Large intestine (tissue), 3 donors: Measurements from ENCODE around the gene SYTL3. TPM values are rescaled to one million over a fixed set of nuclear protein-coding genes. Genes with fewer than 3 reads are reported as not detected.

Source experiments
- DNase-seq, 2 donors: peaks; one replicate each; pipeline versions ENCODE4 v3.0.0 to v3.0.0-alpha.2; 2013
- H3K27ac ChIP-seq: one replicate; pipeline ENCODE4 v1.5.1; 2013; ENCODE audit warnings: low read length
- H3K27me3 ChIP-seq: 2 replicates; pipeline ENCODE4 v1.6.1; 2013; ENCODE audit warnings: low read length; ENCODE audit not compliant: control insufficient read depth, insufficient read depth
- H3K36me3 ChIP-seq: 2 replicates; pipeline ENCODE4 v1.6.1; 2013; ENCODE audit warnings: low read length; ENCODE audit not compliant: control insufficient read depth, insufficient read depth
- H3K4me1 ChIP-seq: one replicate; pipeline ENCODE4 v1.6.1; 2013; ENCODE audit warnings: low read length; ENCODE audit not compliant: control insufficient read depth, insufficient read depth
- H3K4me3 ChIP-seq: one replicate; pipeline ENCODE4 v1.5.1; 2013; ENCODE audit warnings: low read length
- H3K9me3 ChIP-seq: one replicate; pipeline ENCODE4 v1.6.1; 2013; ENCODE audit warnings: mild to moderate bottlenecking, low read depth, low read length, moderate library complexity; ENCODE audit not compliant: control insufficient read depth
- WGBS: methylation state at CpG from one replicate; pipeline ENCODE4 v1.1.5; 2013; ENCODE audit warnings: low lambda C conversion rate; ENCODE audit not compliant: insufficient coverage; 5-methylcytosine and 5-hydroxymethylcytosine counted together
- polyA plus RNA-seq: library from polyadenylated mRNA; unstranded; fragments of 120-200 nt; gene quantifications from one replicate; pipeline ENCODE4 v1.2.1, GENCODE V29; 2013

The SYTL3 gene
- polyA plus RNA-seq, 1 donor, result 2.5 TPM

DNA sequence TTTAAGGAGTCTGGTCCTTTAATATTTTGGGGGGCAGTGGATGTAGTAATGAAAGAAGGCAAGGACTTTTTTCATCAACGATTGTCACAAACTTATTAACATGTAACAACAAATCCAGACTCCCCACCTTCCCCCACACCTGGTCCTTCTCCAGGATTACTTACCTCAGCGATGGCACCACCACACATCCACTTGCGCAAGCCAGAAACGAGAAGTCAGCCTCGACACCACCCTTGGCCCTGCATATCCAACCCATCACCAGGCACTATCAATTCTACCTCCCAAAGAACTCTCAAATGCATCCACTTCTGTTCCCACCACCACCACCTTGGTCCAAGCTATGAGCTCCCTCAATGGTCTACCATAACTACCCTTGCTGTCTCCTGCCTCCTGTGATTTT, 162.8 kb downstream of the SYTL3 start:
- no peak overlapping the region for H3K4me3 ChIP-seq
- DNase-seq, result peak in 1 of 2 donors; percentile 20
- WGBS, result no CpG with 5 or more reads among the region's 5 CpGs
- H3K27ac ChIP-seq, result peak overlapping the region; percentile 50
- no peaks in the 10 kb centered on the region for H3K9me3 ChIP-seq
- peaks cover 55% of the 10 kb centered on the region for H3K36me3 ChIP-seq
- peaks cover 51% of the 10 kb centered on the region for H3K4me1 ChIP-seq
- H3K27me3 ChIP-seq, result no peaks in the 10 kb centered on the region

DNA sequence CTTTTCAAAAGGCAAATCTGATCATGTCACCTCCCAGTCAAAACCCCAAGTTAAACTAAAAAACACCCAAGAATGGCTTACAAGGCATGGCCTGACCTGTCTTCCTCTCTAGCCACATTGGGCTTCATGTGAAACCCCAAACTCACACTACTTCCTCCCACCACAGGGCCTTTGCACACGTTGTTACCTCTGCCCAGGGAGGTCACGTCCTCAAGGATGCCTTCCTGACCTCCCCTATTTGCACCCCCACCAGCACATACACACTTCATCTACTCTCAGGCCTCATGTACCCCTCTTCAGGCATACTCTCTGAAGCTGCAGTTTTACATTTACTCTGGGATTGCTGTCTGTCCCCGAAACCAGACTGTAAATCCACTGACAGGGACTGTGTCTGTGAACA, 163.2 kb downstream of the SYTL3 start:
- DNase-seq, result peak in 1 of 2 donors; percentile 6
- Histone ChIP-seq H3K4me1 (peaks cover 48% of the 10 kb centered on the region), H3K27ac (peak overlapping the region; percentile 50), H3K27me3 (no peaks in the 10 kb centered on the region), H3K36me3 (peaks cover 51% of the 10 kb centered on the region), H3K9me3 (no peaks in the 10 kb centered on the region), H3K4me3 (no peak overlapping the region)
- no CpG with 5 or more reads among the region's 3 CpGs for WGBS

Other genes with a start within 250 kb of the SYTL3 start
- gene TMEM181, start 90.0 kb upstream of the SYTL3 start, polyA plus RNA-seq, result 38.5 TPM
- 128 TPM for gene DYNLT1, start 5.3 kb upstream of the SYTL3 start, polyA plus RNA-seq
- 270 TPM for gene EZR, start 169.3 kb downstream of the SYTL3 start, polyA plus RNA-seq